ENCODE measurements around the gene LRP11. TPM values are rescaled to one million over a fixed set of nuclear protein-coding genes. Genes with fewer than 3 reads are reported as not detected.

LRP11 gene
- total RNA-seq, 2 experiments from 2014 or later, result 1.5 TPM

DNA sequence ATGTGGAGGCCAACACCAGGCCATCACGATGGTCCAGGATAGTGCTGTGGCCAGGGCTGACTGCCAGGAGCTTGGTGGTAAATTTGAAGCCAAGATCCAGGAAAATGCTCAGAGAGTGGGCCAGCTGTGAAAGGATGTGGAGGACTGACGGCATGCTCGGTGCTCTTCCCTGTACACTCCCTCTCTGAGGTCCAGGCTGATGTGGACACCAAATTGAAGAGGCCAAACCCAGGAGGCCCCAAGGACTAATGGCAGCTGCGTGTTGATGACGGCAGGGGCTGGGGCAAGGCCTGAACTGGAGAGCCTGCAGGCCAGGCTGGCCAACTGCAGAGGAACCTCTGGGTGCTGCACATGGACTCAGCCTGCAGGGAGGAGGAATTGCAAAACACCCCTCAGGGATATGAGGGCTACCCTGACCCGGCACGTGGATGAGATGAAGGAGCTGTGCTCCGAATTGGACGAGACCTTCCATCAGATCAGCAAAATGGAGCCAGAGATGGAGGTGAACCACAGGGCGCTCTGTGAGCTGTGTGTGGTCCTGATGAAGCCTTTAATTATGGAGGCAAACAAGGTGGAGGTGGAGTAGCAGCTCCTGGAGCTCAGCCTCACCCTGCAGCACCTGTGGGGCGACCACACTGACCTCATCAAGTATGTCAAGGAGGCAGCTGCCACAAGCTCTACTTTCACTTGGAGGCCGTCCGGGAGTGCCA lies 40.7 kb upstream of the LRP11 start:
- no peaks in the 10 kb centered on the region for H3K4me1 ChIP-seq (ENCODE audit: insufficient read depth, low read length, poor library complexity, severe bottlenecking)
- H3K36me3 ChIP-seq (ENCODE audit: insufficient read depth, low read length), result no peaks in the 10 kb centered on the region
- POLR2A ChIA-PET, result no interaction called here
- intact Hi-C loops (cut with micrococcal nuclease; ENCODE audit: unreplicated experiment), result no loop called here
- TF ChIP-seq CTCF (conservative IDR thresholded peaks at IDR 0.05; ENCODE audit: low read length) (no peak), EZH2phosphoT487 (IDR thresholded peaks at IDR 0.05; ENCODE audit: borderline replicate concordance, low read depth, low read length) (no peak)
- no peak for DNase-seq (ENCODE audit: low spot score)
- H2AFZ ChIP-seq (ENCODE audit: low read length), result no peak overlapping the region
- CTCF ChIA-PET (ENCODE audit: unreplicated experiment), result no interaction called here
- H3K9me2 ChIP-seq (ENCODE audit: insufficient read depth, low read length), result no peaks in the 10 kb centered on the region
- H4K20me1 ChIP-seq (ENCODE audit: insufficient read depth, low read length), result no peaks in the 10 kb centered on the region
- no peak overlapping the region for H3K27ac ChIP-seq (ENCODE audit: low read depth, low read length, poor library complexity, severe bottlenecking)
- no peaks in the 10 kb centered on the region for H3K79me2 ChIP-seq (ENCODE audit: insufficient read depth, low read depth, low read length)
- no peak overlapping the region for H3K4me3 ChIP-seq (ENCODE audit: low read depth, low read length, poor library complexity, severe bottlenecking)
- BruUV-seq (replicated peaks), result no TSS peak
- 0 out of 2 replicates have a peak, but pooled peaks cover 10% of the 10 kb centered on the region for H3K9me3 ChIP-seq (ENCODE audit: low read length)
- no peak overlapping the region for H3K4me2 ChIP-seq (ENCODE audit: low read length)

DNA sequence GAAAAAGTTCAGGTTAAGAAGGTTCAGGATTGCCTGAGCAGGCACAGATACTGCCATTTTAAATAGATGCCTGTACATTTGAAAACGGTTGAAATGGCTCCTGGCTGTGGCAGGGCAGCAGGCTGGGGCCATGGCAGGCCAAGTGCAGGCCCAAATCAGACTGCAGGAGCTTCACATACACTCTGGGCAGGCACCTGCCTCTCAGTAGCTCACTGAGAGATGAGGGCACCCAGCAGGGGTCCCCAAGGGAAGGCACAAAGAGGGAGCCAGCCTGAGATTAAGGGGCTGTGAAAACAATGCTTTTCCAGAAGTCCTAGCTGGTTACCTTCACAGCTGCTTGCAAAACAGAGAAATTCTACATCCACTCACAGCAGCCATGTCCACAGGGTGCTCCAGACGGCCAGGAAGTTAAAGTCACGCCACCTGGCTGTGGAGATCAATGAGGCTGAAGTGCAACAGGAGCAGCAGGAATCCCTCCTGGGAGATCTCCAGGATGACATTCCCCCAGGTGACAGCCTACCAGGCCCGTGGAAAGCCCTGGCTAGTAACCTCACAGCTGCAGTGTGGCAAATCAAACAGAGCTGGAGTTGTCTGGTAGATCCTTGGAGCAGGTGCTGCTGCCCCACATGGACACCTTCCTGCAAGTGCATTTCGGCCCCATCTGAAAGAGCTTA lies 39.9 kb upstream of the LRP11 start:
- Histone ChIP-seq H3K4me3 (ENCODE audit: low read depth, low read length, poor library complexity, severe bottlenecking) (no peak overlapping the region), H3K9me3 (ENCODE audit: low read length) (0 out of 2 replicates have a peak, but pooled peaks cover 10% of the 10 kb centered on the region), H3K9me2 (ENCODE audit: insufficient read depth, low read length) (no peaks in the 10 kb centered on the region), H3K36me3 (ENCODE audit: insufficient read depth, low read length) (no peaks in the 10 kb centered on the region), H3K27ac (ENCODE audit: low read depth, low read length, poor library complexity, severe bottlenecking) (no peak overlapping the region), H3K79me2 (ENCODE audit: insufficient read depth, low read depth, low read length) (no peaks in the 10 kb centered on the region), H4K20me1 (ENCODE audit: insufficient read depth, low read length) (no peaks in the 10 kb centered on the region), H3K4me2 (ENCODE audit: low read length) (no peak overlapping the region), H3K4me1 (ENCODE audit: insufficient read depth, low read length, poor library complexity, severe bottlenecking) (no peaks in the 10 kb centered on the region), H2AFZ (ENCODE audit: low read length) (no peak overlapping the region)
- ChIA-PET POLR2A (interaction anchor here (0.6 kb wide), 1 partner anchor 88 kb away, joined by 5 read pairs; no protein-coding TSS in a partner anchor), CTCF (ENCODE audit: unreplicated experiment) (no interaction called here)
- no peak for DNase-seq (ENCODE audit: low spot score)
- intact Hi-C loops (cut with micrococcal nuclease; ENCODE audit: unreplicated experiment), result no loop called here
- TF ChIP-seq EZH2phosphoT487 (IDR thresholded peaks at IDR 0.05; ENCODE audit: borderline replicate concordance, low read depth, low read length), result no peak
- TF ChIP-seq CTCF (conservative IDR thresholded peaks at IDR 0.05; ENCODE audit: low read length), result peak; percentile 29; the same call in 1 of the 2 replicates
- no TSS peak for BruUV-seq (replicated peaks)

All from OCI-LY7 (cell line).